ENCODE data around the gene CTSC.

The CTSC gene

DNA sequence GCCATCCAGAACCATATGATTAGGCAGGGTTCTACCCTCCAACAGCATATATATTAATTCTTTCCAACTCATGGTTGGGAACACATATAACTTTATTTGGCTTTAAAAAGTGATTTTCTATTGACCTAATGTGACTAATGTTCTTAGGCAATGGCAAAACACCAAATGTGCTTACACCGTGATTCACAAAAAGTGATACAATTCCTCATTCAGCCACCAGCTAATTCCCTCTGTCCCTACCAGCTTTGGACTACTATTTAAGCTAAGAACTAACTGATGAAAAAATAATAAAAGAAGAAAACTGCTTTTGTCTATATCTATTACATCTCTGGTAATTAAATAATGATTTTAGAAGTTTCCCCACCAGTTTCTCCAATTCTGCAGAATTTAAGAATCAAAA is 4.7 kb downstream of the CTSC start:
- peaks cover 76% of the 10 kb centered on the region for H4K20me1 ChIP-seq (ENCODE audit: insufficient read depth, low read length)
- peak overlapping the region; percentile 94 for H3K27ac ChIP-seq (ENCODE audit: low read length)
- peaks cover 100% of the 10 kb centered on the region for H3K79me2 ChIP-seq (ENCODE audit: low read length)
- no peaks in the 10 kb centered on the region for H3K27me3 ChIP-seq (ENCODE audit: low read depth, low read length)
- no peaks in the 10 kb centered on the region for H3K9me3 ChIP-seq (ENCODE audit: insufficient read depth, low read length)
- peak overlapping the region; percentile 93 for H3K4me3 ChIP-seq (ENCODE audit: low read length)
- no peak for TF ChIP-seq EZH2phosphoT487 (IDR thresholded peaks at IDR 0.05; ENCODE audit: low read depth)
- TF ChIP-seq, protein P1, sequence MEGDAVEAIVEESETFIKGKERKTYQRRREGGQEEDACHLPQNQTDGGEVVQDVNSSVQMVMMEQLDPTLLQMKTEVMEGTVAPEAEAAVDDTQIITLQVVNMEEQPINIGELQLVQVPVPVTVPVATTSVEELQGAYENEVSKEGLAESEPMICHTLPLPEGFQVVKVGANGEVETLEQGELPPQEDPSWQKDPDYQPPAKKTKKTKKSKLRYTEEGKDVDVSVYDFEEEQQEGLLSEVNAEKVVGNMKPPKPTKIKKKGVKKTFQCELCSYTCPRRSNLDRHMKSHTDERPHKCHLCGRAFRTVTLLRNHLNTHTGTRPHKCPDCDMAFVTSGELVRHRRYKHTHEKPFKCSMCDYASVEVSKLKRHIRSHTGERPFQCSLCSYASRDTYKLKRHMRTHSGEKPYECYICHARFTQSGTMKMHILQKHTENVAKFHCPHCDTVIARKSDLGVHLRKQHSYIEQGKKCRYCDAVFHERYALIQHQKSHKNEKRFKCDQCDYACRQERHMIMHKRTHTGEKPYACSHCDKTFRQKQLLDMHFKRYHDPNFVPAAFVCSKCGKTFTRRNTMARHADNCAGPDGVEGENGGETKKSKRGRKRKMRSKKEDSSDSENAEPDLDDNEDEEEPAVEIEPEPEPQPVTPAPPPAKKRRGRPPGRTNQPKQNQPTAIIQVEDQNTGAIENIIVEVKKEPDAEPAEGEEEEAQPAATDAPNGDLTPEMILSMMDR (IDR thresholded peaks at IDR 0.05; ENCODE audit: low read depth, low read length) = no peak
- H3K9ac ChIP-seq (ENCODE audit: low read length) = peak overlapping the region; percentile 31
- peak overlapping the region; percentile 82 for H3K4me2 ChIP-seq (ENCODE audit: low read length)
- no peak overlapping the region for H2AFZ ChIP-seq (ENCODE audit: low read depth, low read length)
- H3K4me1 ChIP-seq (ENCODE audit: low read length) = peaks cover 67% of the 10 kb centered on the region
- H3K36me3 ChIP-seq (replicated peaks; ENCODE audit: low read depth, low read length) = peaks cover 82% of the 10 kb centered on the region

DNA sequence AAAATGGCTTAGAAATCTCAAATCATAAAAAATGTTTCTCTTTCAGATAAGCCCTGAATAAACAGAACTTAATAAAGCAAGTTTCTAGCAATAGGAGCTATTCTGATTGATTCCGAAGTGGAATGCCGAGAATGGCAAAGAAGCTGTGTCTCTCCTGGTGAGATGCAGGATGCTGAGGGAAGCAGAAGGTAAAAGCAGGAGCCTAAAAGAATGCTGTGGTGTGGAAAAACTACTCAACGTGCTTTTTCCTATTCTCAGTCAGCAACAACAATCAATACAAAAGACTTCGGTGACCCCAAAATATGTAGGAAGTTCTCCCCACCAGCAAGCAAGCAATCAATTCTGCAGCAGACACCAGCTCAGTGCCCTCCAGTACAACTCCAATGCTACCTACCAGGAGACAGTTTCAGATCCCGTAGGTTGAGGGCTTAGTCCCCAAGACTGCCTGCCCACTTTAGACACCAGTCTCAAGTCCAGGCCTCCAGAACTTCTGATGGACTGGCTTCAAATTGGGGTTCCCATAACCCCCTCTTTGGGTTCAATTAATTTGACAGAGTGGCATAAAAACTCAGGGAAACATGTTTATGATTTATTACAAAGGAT is 6.6 kb downstream of the CTSC start:
- TF ChIP-seq, protein P1 (IDR thresholded peaks at IDR 0.05; ENCODE audit: low read depth, low read length) = no peak
- no peak for TF ChIP-seq EZH2phosphoT487 (IDR thresholded peaks at IDR 0.05; ENCODE audit: low read depth)
- Histone ChIP-seq H3K27ac (ENCODE audit: low read length) (peak overlapping the region; percentile 94), H3K9ac (ENCODE audit: low read length) (no peak overlapping the region; the same call in 1 of the 2 replicates), H4K20me1 (ENCODE audit: insufficient read depth, low read length) (peaks cover 90% of the 10 kb centered on the region), H3K4me2 (ENCODE audit: low read length) (peak overlapping the region; percentile 82), H3K79me2 (ENCODE audit: low read length) (peaks cover 97% of the 10 kb centered on the region), H3K9me3 (ENCODE audit: insufficient read depth, low read length) (no peaks in the 10 kb centered on the region), H3K4me1 (ENCODE audit: low read length) (peaks cover 84% of the 10 kb centered on the region), H2AFZ (ENCODE audit: low read depth, low read length) (no peak overlapping the region), H3K4me3 (ENCODE audit: low read length) (peak overlapping the region; percentile 93), H3K36me3 (replicated peaks; ENCODE audit: low read depth, low read length) (peaks cover 87% of the 10 kb centered on the region), H3K27me3 (ENCODE audit: low read depth, low read length) (no peaks in the 10 kb centered on the region)

DNA sequence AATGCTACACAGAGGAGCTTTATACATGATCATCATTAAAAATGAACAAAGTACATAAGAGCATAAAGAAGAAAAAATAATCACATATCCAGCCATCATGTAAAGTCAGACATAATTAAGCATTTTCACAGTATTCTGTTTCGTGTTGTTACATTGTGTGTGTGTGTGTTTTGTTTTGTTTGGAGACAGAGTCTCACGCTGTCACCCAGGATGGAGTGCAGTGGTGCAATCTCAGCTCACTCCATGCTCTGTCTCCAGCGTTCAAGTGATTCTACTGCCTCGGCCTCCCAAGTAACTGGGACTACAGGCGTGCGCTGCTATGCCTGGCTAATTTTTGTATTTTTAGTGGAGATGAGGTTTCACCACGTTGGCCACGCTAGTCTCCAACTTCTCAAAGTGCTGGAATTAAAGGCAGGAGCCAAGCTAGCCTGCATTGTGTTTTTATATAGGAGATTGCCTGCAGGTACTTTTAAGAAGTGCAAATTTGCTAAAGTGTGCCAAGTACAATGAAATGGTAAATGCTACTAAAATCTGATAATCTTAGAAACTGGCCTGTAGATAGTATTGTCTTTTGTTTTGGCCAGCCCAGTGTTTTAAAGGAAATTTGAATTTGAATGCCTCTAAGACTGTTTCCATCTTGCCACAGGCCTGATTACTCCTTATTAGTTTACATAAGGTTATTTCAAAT is 7.8 kb downstream of the CTSC start:
- Histone ChIP-seq H3K9me3 (ENCODE audit: insufficient read depth, low read length) (no peaks in the 10 kb centered on the region), H3K79me2 (ENCODE audit: low read length) (peaks cover 97% of the 10 kb centered on the region), H3K36me3 (replicated peaks; ENCODE audit: low read depth, low read length) (peaks cover 87% of the 10 kb centered on the region), H2AFZ (ENCODE audit: low read depth, low read length) (no peak overlapping the region), H3K9ac (ENCODE audit: low read length) (peak overlapping the region; percentile 21; the same call in 1 of the 2 replicates), H3K4me3 (ENCODE audit: low read length) (peak overlapping the region; percentile 93), H3K27me3 (ENCODE audit: low read depth, low read length) (no peaks in the 10 kb centered on the region), H3K4me1 (ENCODE audit: low read length) (peaks cover 94% of the 10 kb centered on the region), H3K4me2 (ENCODE audit: low read length) (peak overlapping the region; percentile 82), H4K20me1 (ENCODE audit: insufficient read depth, low read length) (peaks cover 90% of the 10 kb centered on the region), H3K27ac (ENCODE audit: low read length) (peak overlapping the region; percentile 94)
- TF ChIP-seq, protein P1 (IDR thresholded peaks at IDR 0.05; ENCODE audit: low read depth, low read length) = no peak
- no peak for TF ChIP-seq EZH2phosphoT487 (IDR thresholded peaks at IDR 0.05; ENCODE audit: low read depth)

DNA sequence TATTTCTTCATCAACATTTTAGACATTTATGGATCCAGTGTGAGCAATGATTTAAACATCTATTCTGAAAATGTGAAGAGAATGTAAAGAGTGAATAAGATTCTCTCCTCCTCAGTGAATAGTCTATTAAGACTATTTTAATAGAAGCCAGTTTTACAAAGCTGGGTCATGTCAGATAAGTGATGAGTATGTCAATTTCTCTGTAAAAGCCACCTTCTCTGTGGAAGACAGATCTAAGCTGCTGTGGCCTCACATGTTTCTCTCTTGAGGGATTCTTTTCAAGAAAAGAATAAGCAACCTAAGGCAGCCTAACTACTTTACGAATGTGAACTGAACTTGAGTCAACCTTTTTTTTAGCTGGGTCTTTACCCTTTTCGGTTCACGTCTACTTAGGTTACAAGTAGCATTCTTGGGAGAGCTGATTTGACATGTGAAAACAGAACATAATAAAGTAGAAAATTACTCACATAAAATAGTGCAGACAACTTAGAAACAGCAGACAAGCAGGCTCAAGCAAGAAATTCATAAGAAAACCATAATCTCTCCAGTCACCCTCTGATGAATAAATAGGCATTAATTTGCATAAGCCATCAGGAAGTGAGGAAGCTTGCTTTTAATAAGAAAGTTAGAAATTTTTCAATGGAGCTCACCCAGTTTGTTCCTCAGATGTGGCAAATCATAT is 9.9 kb downstream of the CTSC start:
- peak overlapping the region; percentile 82 for H3K4me2 ChIP-seq (ENCODE audit: low read length)
- H3K9ac ChIP-seq (ENCODE audit: low read length) = peak overlapping the region; percentile 67

More for the DNA sequence above, 9.9 kb downstream of the CTSC start:
- Histone ChIP-seq H3K4me1 (ENCODE audit: low read length) (peaks cover 89% of the 10 kb centered on the region), H3K9me3 (ENCODE audit: insufficient read depth, low read length) (no peaks in the 10 kb centered on the region), H3K36me3 (replicated peaks; ENCODE audit: low read depth, low read length) (peaks cover 74% of the 10 kb centered on the region), H3K27ac (ENCODE audit: low read length) (peak overlapping the region; percentile 94), H2AFZ (ENCODE audit: low read depth, low read length) (no peak overlapping the region), H3K4me3 (ENCODE audit: low read length) (peak overlapping the region; percentile 93), H4K20me1 (ENCODE audit: insufficient read depth, low read length) (peaks cover 92% of the 10 kb centered on the region), H3K27me3 (ENCODE audit: low read depth, low read length) (no peaks in the 10 kb centered on the region), H3K79me2 (ENCODE audit: low read length) (peaks cover 97% of the 10 kb centered on the region)
- no peak for TF ChIP-seq EZH2phosphoT487 (IDR thresholded peaks at IDR 0.05; ENCODE audit: low read depth)
- TF ChIP-seq, protein P1 (IDR thresholded peaks at IDR 0.05; ENCODE audit: low read depth, low read length) = no peak

All from OCI-LY3 (cell line).